Activated B cell treated with CpG ODN at 0.5 μM for 24 hours (primary cell): ENCODE results near the gene ATP7B. TPM values are rescaled to one million over a fixed set of nuclear protein-coding genes. Genes with fewer than 3 reads are reported as not detected.

Experiments used
- ATAC-seq: fragments of 200-7000 bp; cut with Tn5 transposase; one replicate; pipeline ENCODE4 v1.10.0; 2021; ENCODE audit warnings: low read depth, mild to moderate bottlenecking, moderate library complexity
- CTCF ChIA-PET: fragments of 350-600 bp; sonication (Branson Sonifier 250); formaldehyde crosslinking; loops from one replicate; lab custom pipeline; 2021; ENCODE audit warnings: antibody characterized with exemption; lab: Charles Lee
- POLR2A ChIA-PET: fragments of 350-600 bp; sonication (Branson Sonifier 250); formaldehyde crosslinking; loops from one replicate; lab custom pipeline; 2021; ENCODE audit warnings: antibody characterized with exemption; lab: Charles Lee
- DNase-seq: peaks from one replicate; pipeline ENCODE4 v3.0.0; 2022
- H3K27ac Mint-ChIP-seq: one replicate; pipeline ENCODE4 v1.8.0; 2020; ENCODE audit warnings: mixed read lengths
- H3K27me3 Mint-ChIP-seq: one replicate; pipeline ENCODE4 v1.8.0; 2021; ENCODE audit warnings: mixed read lengths
- H3K36me3 Mint-ChIP-seq: one replicate; pipeline ENCODE4 v1.8.0; 2021; ENCODE audit warnings: low read depth, mixed read lengths
- H3K4me1 Mint-ChIP-seq: one replicate; pipeline ENCODE4 v1.8.0; 2021; ENCODE audit warnings: mixed read lengths
- H3K4me3 Mint-ChIP-seq: one replicate; pipeline ENCODE4 v1.8.0; 2020; ENCODE audit warnings: mild to moderate bottlenecking, mixed read lengths
- H3K9me3 Mint-ChIP-seq: one replicate; pipeline ENCODE4 v1.8.0; 2020; ENCODE audit warnings: mixed read lengths
- CTCF ChIP-seq: fragments of 200-600 bp; IDR thresholded peaks from one replicate; pipeline ENCODE4 v1.8.0; 2022; ENCODE audit warnings: antibody characterized with exemption, mild to moderate bottlenecking
- intact Hi-C: fragments of 100-400 bp; cut with micrococcal nuclease; formaldehyde crosslinking; loops from one replicate; pipeline ENCODE4 v1.15.1; 2024
- total RNA-seq: library from RNA; stranded (reverse); gene quantifications from 2 replicates; pipeline ENCODE4 v1.2.3, GENCODE V29; 2022

The ATP7B gene
- total RNA-seq, 1 donor from 2014 or later: 0.40 TPM

GRCh38 chr13:52009946-52010345 is 1.3 kb downstream of the ATP7B start:
- intact Hi-C loops: loop anchor here (5.0 kb wide), 1 partner anchor 568 kb away; no protein-coding TSS in a partner anchor
- CTCF ChIA-PET: no interaction called here
- Mint-ChIP-seq H3K27me3 (peaks cover 20% of the 10 kb centered on the region), H3K4me1 (peaks cover 19% of the 10 kb centered on the region), H3K36me3 (peaks cover 7% of the 10 kb centered on the region), H3K9me3 (no peaks in the 10 kb centered on the region), H3K27ac (no peak overlapping the region), H3K4me3 (peak overlapping the region; percentile 44)
- ATAC-seq: no peak
- DNase-seq: no peak
- POLR2A ChIA-PET: no interaction called here
- no peak for TF ChIP-seq CTCF

GRCh38 chr13:52006523-52007245 is 4.6 kb downstream of the ATP7B start:
- Mint-ChIP-seq H3K4me1 (peaks cover 7% of the 10 kb centered on the region), H3K27me3 (peaks cover 20% of the 10 kb centered on the region), H3K27ac (no peak overlapping the region), H3K4me3 (no peak overlapping the region), H3K9me3 (no peaks in the 10 kb centered on the region), H3K36me3 (no peaks in the 10 kb centered on the region)
- ATAC-seq (no peak), DNase-seq (no peak)
- POLR2A ChIA-PET: no interaction called here
- CTCF ChIA-PET: no interaction called here
- intact Hi-C loops: loop anchor here (5.0 kb wide), 1 partner anchor 564 kb away; no protein-coding TSS in a partner anchor
- no peak for TF ChIP-seq CTCF

GRCh38 chr13:52005841-52006522 is 5.3 kb downstream of the ATP7B start:
- H3K4me1 Mint-ChIP-seq: peaks cover 4% of the 10 kb centered on the region
- H3K36me3 Mint-ChIP-seq: no peaks in the 10 kb centered on the region
- intact Hi-C loops: loop anchor here (5.0 kb wide), 1 partner anchor 564 kb away; no protein-coding TSS in a partner anchor
- ATAC-seq (no peak), DNase-seq (no peak)
- peaks cover 17% of the 10 kb centered on the region for H3K27me3 Mint-ChIP-seq
- POLR2A ChIA-PET: no interaction called here
- CTCF ChIA-PET: no interaction called here
- TF ChIP-seq CTCF: no peak
- H3K27ac Mint-ChIP-seq: no peak overlapping the region
- H3K4me3 Mint-ChIP-seq: no peak overlapping the region
- H3K9me3 Mint-ChIP-seq: no peaks in the 10 kb centered on the region

GRCh38 chr13:52004511-52005170 is 6.6 kb downstream of the ATP7B start:
- ChIA-PET POLR2A (no interaction called here), CTCF (interaction anchor here (1.3 to 1.4 kb wide), 2 partner anchors 123 to 197 kb away, joined by 3 to 4 read pairs; no protein-coding TSS in a partner anchor)
- intact Hi-C loops: loop anchor here (5.0 kb wide), 1 partner anchor 562 kb away; no protein-coding TSS in a partner anchor
- TF ChIP-seq CTCF: no peak
- DNase-seq (no peak), ATAC-seq (no peak)
- Mint-ChIP-seq H3K27ac (no peak overlapping the region), H3K27me3 (peaks cover 9% of the 10 kb centered on the region), H3K36me3 (no peaks in the 10 kb centered on the region), H3K4me1 (no peaks in the 10 kb centered on the region), H3K9me3 (no peaks in the 10 kb centered on the region), H3K4me3 (no peak overlapping the region)

- POLR2A ChIA-PET: no interaction called here
Observed at GRCh38 chr13:52003541-52003940, 7.7 kb downstream of the ATP7B start.

More at GRCh38 chr13:52003541-52003940, 7.7 kb downstream of the ATP7B start:
- CTCF ChIA-PET: interaction anchor here (1.3 to 1.4 kb wide), 2 partner anchors 124 to 198 kb away, joined by 3 to 4 read pairs; no protein-coding TSS in a partner anchor
- Mint-ChIP-seq H3K9me3 (no peaks in the 10 kb centered on the region), H3K36me3 (no peaks in the 10 kb centered on the region), H3K27ac (no peak overlapping the region), H3K4me3 (no peak overlapping the region), H3K27me3 (peaks cover 9% of the 10 kb centered on the region), H3K4me1 (no peaks in the 10 kb centered on the region)
- ATAC-seq: no peak
- no peak for DNase-seq
- intact Hi-C loops: no loop called here
- TF ChIP-seq CTCF: no peak
